PC-9 (cell line): ENCODE data around the gene STRA6. TPM values are rescaled to one million over a fixed set of nuclear protein-coding genes. Genes with fewer than 3 reads are reported as not detected.

Experiments used
- BruUV-seq: library from RNA; stranded (reverse); fragments of 400-500 nt; replicated peaks from 2 replicates; lab custom pipeline; 2021; lab: Mats Ljungman, UMichigan
- CTCF ChIA-PET: fragments of 300-600 bp; sonication (Branson Sonifier 250); formaldehyde crosslinking; loops from one replicate; lab custom pipeline; 2022; ENCODE audit warnings: antibody characterized with exemption; lab: Charles Lee
- POLR2A ChIA-PET: fragments of 300-600 bp; sonication (Branson Sonifier 250); formaldehyde crosslinking; loops from one replicate; lab custom pipeline; 2022; ENCODE audit warnings: antibody characterized with exemption; ENCODE audit not compliant: unreplicated experiment; lab: Charles Lee
- DNase-seq, 2 experiments: peaks; one replicate each; pipeline versions ENCODE4 v3.0.0 to v3.0.0-alpha.2; 2015 to 2022; ENCODE audit warnings: mixed read lengths in 1 of 2
- H2AFZ ChIP-seq: fragments of 200-600 bp; sonication (generic); 2 replicates; pipeline ENCODE4 v1.8.1; 2017; ENCODE audit warnings: antibody characterized with exemption
- H3F3A ChIP-seq: fragments of 200-600 bp; sonication (generic); 2 replicates; pipeline ENCODE4 v1.8.1; 2017; ENCODE audit warnings: antibody characterized with exemption, mild to moderate bottlenecking, low read depth; ENCODE audit not compliant: insufficient read depth
- H3K27ac ChIP-seq: fragments of 200-600 bp; sonication (generic); 2 replicates; pipeline ENCODE4 v1.6.1; 2016; ENCODE audit warnings: mixed run types
- H3K27me3 ChIP-seq: fragments of 200-600 bp; sonication (generic); 2 replicates; pipeline ENCODE4 v1.6.1; 2016; ENCODE audit warnings: low read depth, mixed run types; ENCODE audit not compliant: insufficient read depth
- H3K36me3 ChIP-seq: fragments of 200-600 bp; sonication (generic); 2 replicates; pipeline ENCODE4 v1.6.1; 2016; ENCODE audit warnings: low read depth, mixed run types
- H3K4me1 ChIP-seq: fragments of 200-600 bp; sonication (generic); replicated peaks from 2 replicates; pipeline ENCODE4 v1.6.1; 2016; ENCODE audit warnings: mixed run types; ENCODE audit not compliant: insufficient read depth
- H3K4me2 ChIP-seq: fragments of 200-600 bp; sonication (generic); 2 replicates; pipeline ENCODE4 v1.6.1; 2017; ENCODE audit warnings: mixed run types
- H3K4me3 ChIP-seq: fragments of 200-600 bp; sonication (generic); 2 replicates; pipeline ENCODE4 v1.6.1; 2016; ENCODE audit warnings: mixed run types
- H3K79me2 ChIP-seq: fragments of 200-600 bp; sonication (generic); 2 replicates; pipeline ENCODE4 v1.6.1; 2017; ENCODE audit warnings: low read depth, mixed run types
- H3K9me2 ChIP-seq: fragments of 200-600 bp; sonication (generic); 2 replicates; pipeline ENCODE4 v1.8.1; 2017; ENCODE audit warnings: mild to moderate bottlenecking; ENCODE audit not compliant: insufficient read depth
- H3K9me3 ChIP-seq: fragments of 200-600 bp; sonication (generic); 2 replicates; pipeline ENCODE4 v1.8.1; 2016; ENCODE audit warnings: low read depth; ENCODE audit not compliant: insufficient read depth
- H4K20me1 ChIP-seq: fragments of 200-600 bp; sonication (generic); 2 replicates; pipeline ENCODE4 v1.8.1; 2017; ENCODE audit not compliant: insufficient read depth
- EZH2 ChIP-seq: fragments of 200-600 bp; sonication (generic); IDR thresholded peaks from 2 replicates; pipeline ENCODE4 v1.8.0; 2017; ENCODE audit warnings: antibody characterized with exemption, low read depth
- intact Hi-C: fragments of 100-400 bp; cut with micrococcal nuclease; formaldehyde crosslinking; loops from one replicate; pipeline ENCODE4 v1.10.0; 2022; ENCODE audit not compliant: unreplicated experiment
- total RNA-seq: library from RNA; stranded (reverse); gene quantifications from 2 replicates; pipeline ENCODE4 v1.2.3, GENCODE V29; 2021
- TF ChIP-seq, protein P1 (sequence below): fragments of 200-600 bp; sonication (generic); conservative IDR thresholded peaks from 2 replicates; pipeline ENCODE4 v1.6.1; 2017; ENCODE audit warnings: mixed run types, antibody characterized with exemption, mild to moderate bottlenecking, moderate library complexity

STRA6 gene
- total RNA-seq, 1 experiment from 2014 or later, result 64.9 TPM

DNA sequence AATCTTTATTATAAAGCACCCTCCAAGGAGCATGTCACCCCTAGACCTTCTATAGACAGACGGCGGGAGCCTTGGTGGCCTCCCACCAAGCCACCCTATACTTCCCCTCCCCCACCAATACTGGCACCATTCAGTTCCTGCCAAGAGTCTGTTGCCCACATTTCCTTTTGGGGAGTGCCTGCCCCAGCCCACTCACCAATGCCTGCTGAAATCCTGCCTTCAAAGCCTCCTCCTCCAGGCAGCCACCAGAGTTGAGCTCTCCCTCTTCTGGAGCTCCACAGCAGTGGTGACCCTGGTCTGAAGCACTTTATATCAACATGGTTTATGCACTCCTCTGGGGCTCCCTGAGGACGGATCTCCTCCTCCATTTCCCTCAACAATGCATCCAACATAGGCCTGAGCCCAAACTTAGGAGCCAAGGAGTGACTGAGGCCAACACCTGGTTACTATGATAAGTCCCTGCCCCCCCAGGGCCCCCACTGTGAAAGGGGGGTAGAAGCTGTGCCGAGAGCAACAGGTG is 42.3 kb upstream of the STRA6 start:
- Histone ChIP-seq H3K9me2 (no peaks in the 10 kb centered on the region), H3K9me3 (no peaks in the 10 kb centered on the region), H3K36me3 (no peaks in the 10 kb centered on the region), H2AFZ (no peak overlapping the region), H3K27me3 (no peaks in the 10 kb centered on the region), H3K4me1 (peaks cover 33% of the 10 kb centered on the region), H3K4me3 (no peak overlapping the region), H3F3A (peaks cover 18% of the 10 kb centered on the region; the same call in 1 of the 2 replicates), H3K4me2 (no peak overlapping the region), H3K79me2 (no peaks in the 10 kb centered on the region), H3K27ac (no peak overlapping the region), H4K20me1 (no peaks in the 10 kb centered on the region)
- intact Hi-C loops, result loop anchor here (5.0 kb wide), 1 partner anchor 57 kb away; no protein-coding TSS in a partner anchor
- no peak for DNase-seq
- CTCF ChIA-PET, result no interaction called here
- POLR2A ChIA-PET, result no interaction called here
- TF ChIP-seq EZH2, result no peak
- TF ChIP-seq, protein P1, sequence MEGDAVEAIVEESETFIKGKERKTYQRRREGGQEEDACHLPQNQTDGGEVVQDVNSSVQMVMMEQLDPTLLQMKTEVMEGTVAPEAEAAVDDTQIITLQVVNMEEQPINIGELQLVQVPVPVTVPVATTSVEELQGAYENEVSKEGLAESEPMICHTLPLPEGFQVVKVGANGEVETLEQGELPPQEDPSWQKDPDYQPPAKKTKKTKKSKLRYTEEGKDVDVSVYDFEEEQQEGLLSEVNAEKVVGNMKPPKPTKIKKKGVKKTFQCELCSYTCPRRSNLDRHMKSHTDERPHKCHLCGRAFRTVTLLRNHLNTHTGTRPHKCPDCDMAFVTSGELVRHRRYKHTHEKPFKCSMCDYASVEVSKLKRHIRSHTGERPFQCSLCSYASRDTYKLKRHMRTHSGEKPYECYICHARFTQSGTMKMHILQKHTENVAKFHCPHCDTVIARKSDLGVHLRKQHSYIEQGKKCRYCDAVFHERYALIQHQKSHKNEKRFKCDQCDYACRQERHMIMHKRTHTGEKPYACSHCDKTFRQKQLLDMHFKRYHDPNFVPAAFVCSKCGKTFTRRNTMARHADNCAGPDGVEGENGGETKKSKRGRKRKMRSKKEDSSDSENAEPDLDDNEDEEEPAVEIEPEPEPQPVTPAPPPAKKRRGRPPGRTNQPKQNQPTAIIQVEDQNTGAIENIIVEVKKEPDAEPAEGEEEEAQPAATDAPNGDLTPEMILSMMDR, result no peak
- BruUV-seq, result no TSS peak

DNA sequence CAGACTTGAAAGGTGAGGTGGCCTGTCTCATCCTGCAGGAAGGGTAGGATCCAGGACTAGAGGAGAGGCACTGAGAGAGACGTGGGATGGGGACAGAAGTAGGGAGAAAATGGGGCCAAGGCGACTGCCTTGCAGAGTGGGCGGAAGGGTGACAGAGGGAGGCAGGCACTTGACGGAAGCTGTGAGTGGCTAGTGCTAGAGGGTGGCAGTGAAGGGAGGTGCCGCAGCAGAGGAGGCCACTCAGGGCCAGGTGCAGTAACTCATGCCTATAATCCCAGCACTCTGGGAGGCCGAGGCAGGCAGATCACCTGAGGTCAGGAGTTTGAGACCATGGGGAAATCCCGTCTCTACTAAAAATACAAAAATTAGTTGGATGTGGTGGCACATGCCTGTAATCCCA is 40.8 kb upstream of the STRA6 start:
- no peak overlapping the region for H3K4me3 ChIP-seq
- no peak overlapping the region for H3K27ac ChIP-seq
- ChIA-PET CTCF (no interaction called here), POLR2A (no interaction called here)
- H3K27me3 ChIP-seq, result no peaks in the 10 kb centered on the region
- intact Hi-C loops, result loop anchor here (5.0 kb wide), 1 partner anchor 59 kb away; no protein-coding TSS in a partner anchor
- DNase-seq, result no peak
- H3K4me2 ChIP-seq, result no peak overlapping the region
- no TSS peak for BruUV-seq
- peaks cover 48% of the 10 kb centered on the region for H3K4me1 ChIP-seq
- no peaks in the 10 kb centered on the region for H3K79me2 ChIP-seq
- no peaks in the 10 kb centered on the region for H3K9me2 ChIP-seq
- no peaks in the 10 kb centered on the region for H3K9me3 ChIP-seq
- peaks cover 27% of the 10 kb centered on the region for H3F3A ChIP-seq
- no peaks in the 10 kb centered on the region for H3K36me3 ChIP-seq
- H2AFZ ChIP-seq, result no peak overlapping the region
- H4K20me1 ChIP-seq, result no peaks in the 10 kb centered on the region
- TF ChIP-seq EZH2, result no peak
- TF ChIP-seq, protein P1, result no peak

DNA sequence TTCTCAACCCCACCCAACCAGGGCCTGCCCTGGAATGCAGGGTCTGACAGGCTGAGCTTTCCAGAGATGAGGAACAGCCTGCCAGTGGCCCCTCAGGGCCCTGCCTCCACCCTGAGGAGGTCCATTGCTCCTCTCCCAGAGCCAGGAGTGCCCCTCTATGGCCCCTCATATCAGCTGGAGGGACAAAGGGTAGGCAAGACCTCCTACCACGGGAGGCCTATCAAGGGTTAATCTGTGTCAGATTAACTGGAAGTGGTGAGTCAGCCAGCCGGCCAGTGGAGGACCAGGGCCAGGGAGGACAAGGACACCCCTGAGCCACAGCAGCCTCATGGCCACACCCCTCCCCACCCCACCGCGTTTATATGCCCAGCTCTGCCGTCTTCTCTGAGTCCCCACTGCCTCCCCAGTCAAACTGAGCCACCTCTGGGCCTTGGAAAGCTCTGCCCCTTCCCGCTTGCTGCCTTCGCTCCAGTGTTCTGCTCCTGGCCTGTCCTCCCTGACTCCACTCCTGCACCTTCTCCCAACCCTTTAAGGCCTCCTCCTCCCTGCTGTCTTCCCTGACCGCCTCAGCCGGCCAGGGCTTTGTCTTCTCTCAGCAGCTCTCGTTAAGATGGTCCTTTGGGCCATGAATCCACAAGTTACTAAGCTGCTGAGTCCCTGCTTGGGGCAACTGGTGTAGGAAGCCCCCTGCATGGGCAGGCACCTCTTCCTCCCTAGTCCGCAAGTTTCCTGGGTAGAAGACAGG is 40.0 kb upstream of the STRA6 start:
- Histone ChIP-seq H3K4me2 (peak overlapping the region; percentile 57), H3K36me3 (no peaks in the 10 kb centered on the region), H2AFZ (no peak overlapping the region), H3K4me3 (no peak overlapping the region), H3K9me3 (no peaks in the 10 kb centered on the region), H3K27ac (no peak overlapping the region), H4K20me1 (no peaks in the 10 kb centered on the region), H3F3A (peaks cover 27% of the 10 kb centered on the region), H3K79me2 (no peaks in the 10 kb centered on the region), H3K4me1 (peaks cover 48% of the 10 kb centered on the region), H3K9me2 (no peaks in the 10 kb centered on the region), H3K27me3 (no peaks in the 10 kb centered on the region)
- ChIA-PET CTCF (no interaction called here), POLR2A (interaction anchor here (0.8 kb wide), 1 partner anchor 36 kb away, joined by 3 read pairs; no protein-coding TSS in a partner anchor)
- peak; percentile 40 to 71 for DNase-seq
- BruUV-seq, result TSS peak; percentile 19
- intact Hi-C loops, result loop anchor here (5.0 kb wide), 1 partner anchor 60 kb away; no protein-coding TSS in a partner anchor
- TF ChIP-seq, protein P1, result no peak
- no peak for TF ChIP-seq EZH2
